SH-SY5Y (cell line): ENCODE results near the gene MLNR.

Experiments used
- GATA2 ChIP-seq: IDR thresholded peaks from 2 replicates; pipeline ENCODE4 v1.6.1; 2011; ENCODE audit warnings: mild to moderate bottlenecking, low read depth, low read length
- GATA3 ChIP-seq: IDR thresholded peaks from 2 replicates; pipeline ENCODE4 v1.6.1; 2011; ENCODE audit warnings: low read depth, mild to moderate bottlenecking, low read length, moderate library complexity

GRCh38 chr13:49217962-49218492, 2.1 kb upstream of the MLNR start:
- TF ChIP-seq GATA2 (no peak), GATA3 (no peak)
